ENCODE results near the gene C6orf52. TPM values are rescaled to one million over a fixed set of nuclear protein-coding genes. Genes with fewer than 3 reads are reported as not detected.
A peak's percentile ranks its signal among the peaks of the same experiment; 100 is the strongest.

The C6orf52 gene
- total and polyA plus RNA-seq, 2 of the 13 experiments (the other 11 are each of a cell fraction or from before 2014, with no cell fraction given) = 0.50 to 0.53 TPM

GRCh38 chr6:10694302-10695085, at the start of gene C6orf52, which contains the start of gene PAK1IP1 (continued):
- peak; percentile 70; the same call in 1 of the 2 replicates for TF ChIP-seq KLF15 (CRISPR knock-in tag; IDR thresholded peaks at IDR 0.05; ENCODE audit: borderline replicate concordance)
- TF ChIP-seq CCDC6 (CRISPR knock-in tag; IDR thresholded peaks at IDR 0.05) = peak; percentile 23; the same call in 1 of the 2 replicates
- TF ChIP-seq FUBP1 (CRISPR knock-in tag; IDR thresholded peaks at IDR 0.05; ENCODE audit: borderline replicate concordance) = no peak
- no peak; the same call in 1 of the 2 replicates for TF ChIP-seq NFYB (CRISPR knock-in tag; IDR thresholded peaks at IDR 0.05)
- peak; percentile 96 for TF ChIP-seq SALL2 (CRISPR knock-in tag; IDR thresholded peaks at IDR 0.05)
- TF ChIP-seq EZH2 (conservative IDR thresholded peaks at IDR 0.05; ENCODE audit: low read depth, low read length) = no peak
- TF ChIP-seq ELF3 (CRISPR knock-in tag; IDR thresholded peaks at IDR 0.05) = peak; percentile 69
- TF ChIP-seq AFF4 (CRISPR knock-in tag; IDR thresholded peaks at IDR 0.05) = no peak; the same call in 1 of the 2 replicates
- TF ChIP-seq RFXANK (CRISPR knock-in tag; IDR thresholded peaks at IDR 0.05) = no peak
- TF ChIP-seq LRRFIP1 (CRISPR knock-in tag; conservative IDR thresholded peaks at IDR 0.05) = peak; percentile 78; the same call in 1 of the 2 replicates
